ENCODE results near the gene TRAPPC10. TPM values are rescaled to one million over a fixed set of nuclear protein-coding genes. Genes with fewer than 3 reads are reported as not detected.

The TRAPPC10 gene
- total and polyA plus RNA-seq, 2 experiments from 2014 or later: 12.9 to 16.6 TPM

GRCh38 chr21:43985690-43986251 lies 26.3 kb upstream of the TRAPPC10 start:
- H3K4me2 ChIP-seq: peak overlapping the region; percentile 49
- no peak for DNase-seq (ENCODE audit: low spot score)
- H3K27me3 ChIP-seq: no peaks in the 10 kb centered on the region
- H3K79me2 ChIP-seq: no peaks in the 10 kb centered on the region
- TF ChIP-seq CTCF (IDR thresholded peaks at IDR 0.05; ENCODE audit: poor library complexity) (no peak), EZH2phosphoT487 (IDR thresholded peaks at IDR 0.05; ENCODE audit: low read depth, severe bottlenecking, unreplicated experiment) (no peak), EZH2 (IDR thresholded peaks at IDR 0.05; ENCODE audit: borderline replicate concordance) (no peak)
- H3K9me3 ChIP-seq (ENCODE audit: low read depth): no peaks in the 10 kb centered on the region
- 42% methylated on average over 22 of the region's 22 CpGs for WGBS (ENCODE audit: low lambda C conversion rate, missing lambda C conversion rate)
- H3K27ac ChIP-seq: no peak overlapping the region
- H3K36me3 ChIP-seq (replicated peaks; ENCODE audit: insufficient read depth, low read depth): no peaks in the 10 kb centered on the region
- H3K4me1 ChIP-seq (ENCODE audit: insufficient read depth): no peaks in the 10 kb centered on the region
- no peak overlapping the region for H3K4me3 ChIP-seq
- H3K9me2 ChIP-seq (replicated peaks; ENCODE audit: insufficient read depth): no peaks in the 10 kb centered on the region
- H2AFZ ChIP-seq: no peak overlapping the region
- H4K20me1 ChIP-seq (ENCODE audit: insufficient read depth, poor library complexity, severe bottlenecking): no peaks in the 10 kb centered on the region

- Histone ChIP-seq H4K20me1 (ENCODE audit: insufficient read depth, poor library complexity, severe bottlenecking) (no peaks in the 10 kb centered on the region), H3K27me3 (no peaks in the 10 kb centered on the region), H2AFZ (no peak overlapping the region), H3K9me2 (replicated peaks; ENCODE audit: insufficient read depth) (no peaks in the 10 kb centered on the region), H3K79me2 (no peaks in the 10 kb centered on the region), H3K4me1 (ENCODE audit: insufficient read depth) (no peaks in the 10 kb centered on the region), H3K9me3 (ENCODE audit: low read depth) (no peaks in the 10 kb centered on the region), H3K4me3 (no peak overlapping the region), H3K27ac (no peak overlapping the region), H3K4me2 (no peak overlapping the region), H3K36me3 (replicated peaks; ENCODE audit: insufficient read depth, low read depth) (no peaks in the 10 kb centered on the region)
- no peak for DNase-seq (ENCODE audit: low spot score)
- WGBS (ENCODE audit: low lambda C conversion rate, missing lambda C conversion rate): 85% methylated on average over 22 of the region's 22 CpGs
- TF ChIP-seq EZH2phosphoT487 (IDR thresholded peaks at IDR 0.05; ENCODE audit: low read depth, severe bottlenecking, unreplicated experiment) (no peak), CTCF (IDR thresholded peaks at IDR 0.05; ENCODE audit: poor library complexity) (no peak), EZH2 (IDR thresholded peaks at IDR 0.05; ENCODE audit: borderline replicate concordance) (no peak)
These were observed 25.3 kb upstream of the TRAPPC10 start for GRCh38 chr21:43986544-43987451.

GRCh38 chr21:43987509-43987908 lies 24.6 kb upstream of the TRAPPC10 start:
- Histone ChIP-seq H3K36me3 (replicated peaks; ENCODE audit: insufficient read depth, low read depth) (no peaks in the 10 kb centered on the region), H3K79me2 (no peaks in the 10 kb centered on the region), H3K4me1 (ENCODE audit: insufficient read depth) (no peaks in the 10 kb centered on the region), H4K20me1 (ENCODE audit: insufficient read depth, poor library complexity, severe bottlenecking) (no peaks in the 10 kb centered on the region), H3K27ac (no peak overlapping the region), H3K9me2 (replicated peaks; ENCODE audit: insufficient read depth) (no peaks in the 10 kb centered on the region), H3K4me3 (no peak overlapping the region), H3K27me3 (no peaks in the 10 kb centered on the region), H3K4me2 (no peak overlapping the region), H3K9me3 (ENCODE audit: low read depth) (no peaks in the 10 kb centered on the region), H2AFZ (no peak overlapping the region)
- no peak for DNase-seq (ENCODE audit: low spot score)
- TF ChIP-seq CTCF (IDR thresholded peaks at IDR 0.05; ENCODE audit: poor library complexity) (no peak), EZH2phosphoT487 (IDR thresholded peaks at IDR 0.05; ENCODE audit: low read depth, severe bottlenecking, unreplicated experiment) (no peak), EZH2 (IDR thresholded peaks at IDR 0.05; ENCODE audit: borderline replicate concordance) (no peak)
- WGBS (ENCODE audit: low lambda C conversion rate, missing lambda C conversion rate): 88% methylated on average over 6 of the region's 6 CpGs

All from hepatocyte (in vitro differentiated cells).